ENCODE data around the gene POU2F2. TPM values are rescaled to one million over a fixed set of nuclear protein-coding genes. Genes with fewer than 3 reads are reported as not detected.

The POU2F2 gene
- total RNA-seq, 1 donor from 2014 or later = 1.2 TPM

GRCh38 chr19:42066075-42066754 is 66.0 kb downstream of the POU2F2 start:
- Histone ChIP-seq H3K4me1 (peaks cover 12% of the 10 kb centered on the region), H3K9me3 (replicated peaks) (no peaks in the 10 kb centered on the region), H3K4me3 (no peak overlapping the region), H3K27ac (replicated peaks) (no peak overlapping the region), H3K27me3 (ENCODE audit: low read depth) (peaks cover 56% of the 10 kb centered on the region), H3K36me3 (no peaks in the 10 kb centered on the region)
- DNase-seq = no peak
- TF ChIP-seq CTCF (IDR thresholded peaks at IDR 0.05; ENCODE audit: borderline replicate concordance) = no peak
- intact Hi-C loops (cut with micrococcal nuclease) = no loop called here

GRCh38 chr19:42065511-42065910 is 66.7 kb downstream of the POU2F2 start:
- TF ChIP-seq CTCF (IDR thresholded peaks at IDR 0.05; ENCODE audit: borderline replicate concordance) = no peak
- H3K9me3 ChIP-seq (replicated peaks) = no peaks in the 10 kb centered on the region
- H3K27ac ChIP-seq (replicated peaks) = no peak overlapping the region
- H3K27me3 ChIP-seq (ENCODE audit: low read depth) = peaks cover 56% of the 10 kb centered on the region
- no peak overlapping the region for H3K4me3 ChIP-seq
- DNase-seq = no peak
- intact Hi-C loops (cut with micrococcal nuclease) = no loop called here
- H3K36me3 ChIP-seq = no peaks in the 10 kb centered on the region
- peaks cover 12% of the 10 kb centered on the region for H3K4me1 ChIP-seq

DNA sequence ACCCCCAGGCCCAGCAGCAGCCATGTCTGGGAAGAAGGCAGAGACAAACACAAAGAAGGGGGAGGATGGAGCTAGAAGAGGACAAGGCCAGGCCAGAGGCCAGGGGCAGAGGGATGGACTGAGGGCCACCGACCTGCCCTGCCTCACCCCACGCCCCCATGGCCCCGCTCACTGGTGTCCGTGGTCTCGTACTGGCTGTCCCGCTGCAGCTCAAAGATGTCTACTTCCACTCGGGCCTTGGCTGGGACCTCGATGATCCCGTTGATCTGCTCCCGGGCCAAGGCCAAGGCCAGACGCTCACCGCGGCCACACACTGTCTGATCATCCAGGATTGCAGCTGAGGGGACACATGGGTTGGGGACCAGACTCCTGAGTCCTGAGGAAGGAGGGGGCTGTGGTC is 67.2 kb downstream of the POU2F2 start:
- TF ChIP-seq CTCF (IDR thresholded peaks at IDR 0.05; ENCODE audit: borderline replicate concordance) = no peak
- Histone ChIP-seq H3K4me3 (no peak overlapping the region), H3K9me3 (replicated peaks) (no peaks in the 10 kb centered on the region), H3K4me1 (peaks cover 9% of the 10 kb centered on the region), H3K27me3 (ENCODE audit: low read depth) (peaks cover 54% of the 10 kb centered on the region), H3K27ac (replicated peaks) (no peak overlapping the region), H3K36me3 (no peaks in the 10 kb centered on the region)
- intact Hi-C loops (cut with micrococcal nuclease) = no loop called here
- no peak for DNase-seq

DNA sequence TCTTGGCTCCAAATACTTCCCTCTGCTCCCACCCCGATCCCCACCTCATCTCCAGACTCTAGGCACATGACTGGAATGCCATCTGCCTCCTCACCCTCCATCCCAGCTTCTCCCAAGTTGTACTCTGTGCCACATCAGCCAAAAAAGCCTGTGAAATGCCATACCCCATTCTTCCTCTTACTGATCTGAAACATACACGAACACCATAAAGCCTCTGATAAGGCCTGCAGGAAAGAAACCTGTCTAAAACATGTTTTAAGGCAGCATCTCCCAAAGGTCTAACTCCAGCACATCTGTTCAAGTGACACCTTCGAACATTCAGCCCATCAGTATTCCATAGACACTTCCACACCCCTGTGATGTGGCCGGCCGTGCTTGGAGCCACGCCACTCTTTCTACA is 67.8 kb downstream of the POU2F2 start:
- DNase-seq = no peak
- peaks cover 48% of the 10 kb centered on the region for H3K27me3 ChIP-seq (ENCODE audit: low read depth)
- H3K27ac ChIP-seq (replicated peaks) = no peak overlapping the region
- intact Hi-C loops (cut with micrococcal nuclease) = no loop called here
- H3K36me3 ChIP-seq = no peaks in the 10 kb centered on the region
- peaks cover 3% of the 10 kb centered on the region for H3K4me1 ChIP-seq
- no peak overlapping the region for H3K4me3 ChIP-seq
- no peak for TF ChIP-seq CTCF (IDR thresholded peaks at IDR 0.05; ENCODE audit: borderline replicate concordance)
- no peaks in the 10 kb centered on the region for H3K9me3 ChIP-seq (replicated peaks)

DNA sequence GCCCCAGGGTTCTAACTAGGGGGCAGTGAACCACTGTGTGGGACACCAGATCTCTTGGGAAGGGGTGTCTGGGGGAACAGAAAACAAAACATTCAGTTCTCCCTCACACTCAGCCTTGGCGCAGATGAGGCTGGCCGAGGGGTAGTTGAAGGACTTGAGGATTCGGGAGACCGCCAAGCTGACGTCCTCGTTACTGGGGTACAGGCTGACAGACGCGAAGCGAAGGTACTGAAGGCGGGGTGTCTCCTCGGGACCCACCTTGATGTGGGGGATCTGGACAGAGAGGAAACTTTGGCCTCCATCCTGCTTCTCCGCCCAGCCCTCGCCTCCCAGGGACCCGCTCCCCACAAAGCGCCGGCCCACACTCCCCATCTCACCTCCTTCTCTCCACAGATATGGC is 69.9 kb downstream of the POU2F2 start:
- no peak for TF ChIP-seq CTCF (IDR thresholded peaks at IDR 0.05; ENCODE audit: borderline replicate concordance)
- H3K36me3 ChIP-seq = no peaks in the 10 kb centered on the region

More for the DNA sequence above, 69.9 kb downstream of the POU2F2 start:
- intact Hi-C loops (cut with micrococcal nuclease) = no loop called here
- H3K4me3 ChIP-seq = no peak overlapping the region
- no peak overlapping the region for H3K27ac ChIP-seq (replicated peaks)
- no peaks in the 10 kb centered on the region for H3K4me1 ChIP-seq
- DNase-seq = no peak
- peaks cover 27% of the 10 kb centered on the region for H3K27me3 ChIP-seq (ENCODE audit: low read depth)
- H3K9me3 ChIP-seq (replicated peaks) = no peaks in the 10 kb centered on the region

Data from left ventricle myocardium inferior (tissue), 1 donor.